Lower leg skin (tissue), 4 donors: ENCODE results near the gene ZNF618. TPM values are rescaled to one million over a fixed set of nuclear protein-coding genes. Genes with fewer than 3 reads are reported as not detected.
A peak's percentile ranks its signal among the peaks of the same experiment; 100 is the strongest.

Experiments used
- DNase-seq, 2 donors: peaks; one replicate each; pipeline ENCODE4 v3.0.0-alpha.2; 2019; ENCODE audit warnings: low spot score in 2 of 2
- H3K4me3 ChIP-seq: fragments of 200-600 bp; sonication (generic); 2 replicates; pipeline ENCODE4 v1.5.1; 2017; ENCODE audit warnings: mild to moderate bottlenecking, low read depth; ENCODE audit not compliant: poor library complexity, severe bottlenecking
- POLR2A ChIP-seq, 2 donors: fragments of 450-650 bp; IDR thresholded peaks; one replicate each; pipeline ENCODE4 v1.6.1; 2016 to 2017; ENCODE audit warnings: antibody characterized with exemption in 2 of 2, mild to moderate bottlenecking in 1 of 2, moderate library complexity in 1 of 2
- WGBS, 2 donors: methylation state at CpG; one replicate each; pipeline ENCODE4 v1.1.5; 2018; 5-methylcytosine and 5-hydroxymethylcytosine counted together
- intact Hi-C: fragments of 100-400 bp; cut with DNase I; formaldehyde crosslinking; loops from one replicate; pipeline ENCODE4 v1.15.0; 2023; ENCODE audit warnings: low total_unique reads
- total RNA-seq, 4 donors: library from RNA; depleted of rRNA; stranded (reverse); fragments of >200 nt; gene quantifications; one replicate each; pipeline ENCODE4 v1.1.0, GENCODE V29; 2016
- TF ChIP-seq, protein P1 (sequence below), 3 donors: fragments of 450-650 bp; IDR thresholded peaks; one replicate each; pipeline ENCODE4 v1.5.1; 2016; ENCODE audit warnings: antibody characterized with exemption in 3 of 3, mild to moderate bottlenecking in 3 of 3, moderate library complexity in 2 of 3

ZNF618 gene
- total RNA-seq, 4 donors from 2014 or later, result 1.1 to 4.1 (median 2.5) TPM

DNA sequence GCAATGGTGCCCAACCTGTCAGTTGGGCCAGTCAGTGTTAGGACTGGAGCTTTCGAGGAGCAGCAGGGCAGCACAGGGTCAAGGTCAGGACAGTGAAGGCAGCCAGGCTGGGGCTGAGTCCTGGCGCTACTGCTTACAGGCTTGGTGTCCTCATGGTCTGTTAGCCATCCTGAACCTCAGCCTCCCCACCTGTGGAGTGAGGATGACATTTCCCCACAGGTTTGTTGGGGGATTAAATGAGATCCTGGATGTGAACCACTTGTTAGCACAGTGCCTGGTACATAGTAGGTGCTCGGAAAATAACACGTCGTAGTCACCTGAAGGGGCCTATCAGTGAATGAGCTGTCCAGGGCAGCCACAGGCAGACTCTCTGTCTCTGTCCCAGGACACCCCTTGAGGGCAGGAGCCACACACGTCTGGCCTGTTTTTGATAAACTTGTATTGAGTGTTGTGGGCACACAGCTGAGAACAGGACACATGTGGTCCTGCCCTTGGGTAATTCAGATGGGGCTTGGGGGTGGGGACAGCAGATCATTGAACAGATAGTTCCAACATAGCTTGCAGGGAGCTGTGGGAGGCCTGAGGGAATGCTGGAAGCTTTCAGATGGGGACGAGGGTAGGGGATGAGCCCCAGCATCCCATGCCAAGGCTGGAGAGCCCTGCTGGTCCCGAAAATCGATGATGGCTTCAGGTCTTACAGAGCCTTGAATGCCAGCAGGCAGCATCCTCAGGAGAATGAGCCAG, 132.7 kb downstream of the ZNF618 start:
- TF ChIP-seq, protein P1, sequence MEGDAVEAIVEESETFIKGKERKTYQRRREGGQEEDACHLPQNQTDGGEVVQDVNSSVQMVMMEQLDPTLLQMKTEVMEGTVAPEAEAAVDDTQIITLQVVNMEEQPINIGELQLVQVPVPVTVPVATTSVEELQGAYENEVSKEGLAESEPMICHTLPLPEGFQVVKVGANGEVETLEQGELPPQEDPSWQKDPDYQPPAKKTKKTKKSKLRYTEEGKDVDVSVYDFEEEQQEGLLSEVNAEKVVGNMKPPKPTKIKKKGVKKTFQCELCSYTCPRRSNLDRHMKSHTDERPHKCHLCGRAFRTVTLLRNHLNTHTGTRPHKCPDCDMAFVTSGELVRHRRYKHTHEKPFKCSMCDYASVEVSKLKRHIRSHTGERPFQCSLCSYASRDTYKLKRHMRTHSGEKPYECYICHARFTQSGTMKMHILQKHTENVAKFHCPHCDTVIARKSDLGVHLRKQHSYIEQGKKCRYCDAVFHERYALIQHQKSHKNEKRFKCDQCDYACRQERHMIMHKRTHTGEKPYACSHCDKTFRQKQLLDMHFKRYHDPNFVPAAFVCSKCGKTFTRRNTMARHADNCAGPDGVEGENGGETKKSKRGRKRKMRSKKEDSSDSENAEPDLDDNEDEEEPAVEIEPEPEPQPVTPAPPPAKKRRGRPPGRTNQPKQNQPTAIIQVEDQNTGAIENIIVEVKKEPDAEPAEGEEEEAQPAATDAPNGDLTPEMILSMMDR (IDR thresholded peaks at IDR 0.05), result no peak
- TF ChIP-seq POLR2A (IDR thresholded peaks at IDR 0.05), result no peak
- H3K4me3 ChIP-seq, result no peak overlapping the region
- intact Hi-C loops, result no loop called here
- peak in 1 of 2 donors; percentile 53 for DNase-seq
- 90 to 95% methylated on average over 9 of the region's 9 CpGs for WGBS, 2 donors

DNA sequence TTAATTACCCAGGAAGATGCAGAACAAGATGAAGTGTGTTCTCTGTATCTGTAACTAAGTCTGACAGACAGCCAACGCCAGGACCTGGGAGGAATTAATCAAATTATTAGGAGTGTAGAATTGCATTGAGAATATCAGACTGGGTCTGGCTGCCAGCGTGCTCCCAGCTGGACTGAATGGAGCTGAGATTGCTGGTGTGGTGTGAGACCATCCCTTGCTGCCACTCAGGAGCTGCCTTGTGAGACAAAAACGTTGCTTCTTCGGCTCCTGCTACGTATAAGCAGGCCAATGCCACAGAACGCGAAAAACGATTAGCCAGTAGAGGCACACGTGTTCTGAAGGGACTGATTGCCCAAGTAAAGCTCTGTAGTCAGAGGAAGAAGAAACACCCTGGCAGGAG, 135.2 kb downstream of the ZNF618 start:
- H3K4me3 ChIP-seq, result no peak overlapping the region
- TF ChIP-seq, protein P1 (IDR thresholded peaks at IDR 0.05), result no peak
- no peak for TF ChIP-seq POLR2A (IDR thresholded peaks at IDR 0.05)
- intact Hi-C loops, result no loop called here
- 90 to 93% methylated on average over 9 of the region's 9 CpGs for WGBS, 2 donors
- DNase-seq, result peak in 1 of 2 donors; percentile 37

DNA sequence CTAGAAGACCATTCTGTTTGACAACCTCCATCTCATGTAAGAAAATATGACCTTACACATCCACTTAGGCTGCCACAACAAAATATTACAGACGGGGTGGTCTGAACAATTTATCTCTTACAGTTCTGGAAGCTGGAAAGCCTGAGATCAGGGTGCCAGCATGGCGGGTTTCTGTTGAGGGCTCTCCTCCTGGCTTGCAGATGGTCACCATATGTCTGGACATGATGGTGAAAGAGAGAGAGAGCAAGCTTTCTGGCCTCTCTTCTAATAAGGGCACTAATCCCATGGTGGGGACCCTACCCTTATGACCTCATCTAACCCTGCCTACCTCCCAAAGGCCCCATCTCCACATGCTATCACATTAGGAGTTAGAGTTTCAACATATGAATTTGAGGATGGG, 136.0 kb downstream of the ZNF618 start:
- no peak for TF ChIP-seq POLR2A (IDR thresholded peaks at IDR 0.05)
- TF ChIP-seq, protein P1 (IDR thresholded peaks at IDR 0.05), result no peak
- 62 to 88% methylated on average over 2 of the region's 2 CpGs for WGBS, 2 donors
- peak in 1 of 2 donors; percentile 31 for DNase-seq
- H3K4me3 ChIP-seq, result no peak overlapping the region
- intact Hi-C loops, result no loop called here

DNA sequence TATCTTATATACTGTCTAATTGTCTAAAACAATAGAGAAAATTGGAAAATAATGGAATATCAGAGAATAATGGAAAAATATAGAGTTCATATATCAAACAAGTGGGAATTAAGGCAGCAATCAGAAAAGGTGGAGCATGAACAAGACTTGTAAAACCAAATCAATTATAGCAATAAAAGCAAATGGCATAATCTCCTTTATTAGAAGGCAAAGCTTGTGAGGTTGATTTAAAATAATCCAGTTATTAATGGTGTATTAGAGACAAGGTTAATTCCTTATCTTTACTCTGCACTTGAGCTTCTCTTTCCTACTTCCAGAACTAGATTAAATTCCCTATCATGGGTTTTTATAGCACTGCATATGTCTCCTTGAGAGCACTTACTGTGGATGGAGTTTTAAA, 137.9 kb downstream of the ZNF618 start:
- no peak for TF ChIP-seq POLR2A (IDR thresholded peaks at IDR 0.05)
- TF ChIP-seq, protein P1 (IDR thresholded peaks at IDR 0.05), result no peak
- no peak overlapping the region for H3K4me3 ChIP-seq
- DNase-seq, result no peak
- intact Hi-C loops, result no loop called here

DNA sequence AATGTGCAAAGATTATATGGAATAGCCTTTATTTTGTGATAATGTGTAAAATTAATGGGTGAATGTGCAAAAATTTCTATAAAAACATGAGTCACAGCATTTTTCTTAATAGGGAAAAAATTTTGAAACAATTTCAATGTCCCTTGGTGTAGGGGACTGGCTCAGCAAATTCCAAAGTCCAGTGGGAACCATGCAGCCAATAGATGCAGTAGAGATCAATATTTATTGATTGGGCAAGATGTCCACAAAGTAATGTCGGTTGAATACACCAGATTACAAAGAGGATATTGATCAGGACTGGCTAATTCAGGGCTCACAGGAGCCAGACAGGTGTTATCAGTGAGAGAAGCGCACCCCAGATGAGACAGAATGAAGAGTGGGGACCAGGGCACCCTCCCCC, 139.5 kb downstream of the ZNF618 start:
- no peak overlapping the region for H3K4me3 ChIP-seq
- intact Hi-C loops, result no loop called here
- peak in 1 of 2 donors; percentile 8 for DNase-seq
- WGBS, 2 donors, result 93 to 100% methylated on average over 2 of the region's 2 CpGs
- TF ChIP-seq POLR2A (IDR thresholded peaks at IDR 0.05), result no peak
- TF ChIP-seq, protein P1 (IDR thresholded peaks at IDR 0.05), result no peak

DNA sequence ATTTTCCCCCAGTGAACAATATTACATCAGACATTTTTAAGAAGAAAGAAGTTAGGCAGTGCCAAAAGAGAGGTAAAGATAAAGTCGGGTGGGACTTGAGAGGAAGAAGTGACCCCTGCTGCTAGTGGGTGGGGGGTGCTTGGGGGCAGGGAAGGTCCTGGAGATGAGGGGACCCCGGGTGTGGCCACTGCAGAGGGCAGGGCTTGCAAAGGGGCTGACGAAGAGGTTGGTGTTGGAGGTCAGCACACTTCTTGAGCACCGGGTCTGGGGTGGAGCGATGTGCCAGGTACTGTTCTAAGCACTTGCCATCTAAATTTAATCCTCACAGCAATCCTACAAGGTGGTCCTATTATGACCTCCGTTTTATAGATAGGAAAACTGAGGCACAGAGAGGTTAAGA, 140.0 kb downstream of the ZNF618 start:
- peak; percentile 3 to 58 for DNase-seq
- no peak for TF ChIP-seq POLR2A (IDR thresholded peaks at IDR 0.05)
- TF ChIP-seq, protein P1 (IDR thresholded peaks at IDR 0.05), result no peak
- intact Hi-C loops, result no loop called here
- WGBS, 2 donors, result 94 to 95% methylated on average over 6 of the region's 6 CpGs
- H3K4me3 ChIP-seq, result no peak overlapping the region
